ENCODE data around the gene COMT. TPM values are rescaled to one million over a fixed set of nuclear protein-coding genes. Genes with fewer than 3 reads are reported as not detected.
A peak's percentile ranks its signal among the peaks of the same experiment; 100 is the strongest.

COMT gene
- total RNA-seq, 1 experiment from 2014 or later = 30.8 TPM

DNA sequence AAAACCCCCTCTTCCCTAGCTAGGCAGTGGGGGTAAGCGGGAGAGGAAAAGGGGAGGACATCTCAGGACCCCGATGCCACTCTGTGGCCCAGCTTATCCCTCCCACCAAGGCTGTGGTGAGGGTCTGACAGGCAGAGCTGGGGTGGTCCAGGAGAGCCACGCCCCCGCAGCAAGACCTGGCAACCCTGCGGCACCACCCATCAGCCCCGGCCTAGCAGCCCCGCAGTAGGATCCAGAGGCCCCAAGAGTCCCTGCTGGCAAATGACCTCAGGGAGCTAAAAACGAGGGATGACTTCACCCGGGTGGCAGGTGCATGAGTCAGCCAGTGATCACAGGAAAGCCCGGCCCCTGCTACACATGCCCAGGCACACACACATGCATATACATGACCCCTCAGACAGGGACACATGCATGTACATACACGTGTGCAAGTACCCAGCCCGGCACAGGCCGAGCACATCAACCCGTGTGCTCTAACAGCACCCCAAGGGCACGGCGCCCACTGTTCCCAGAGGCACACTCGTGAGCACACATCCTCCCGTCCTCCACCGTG, 42.7 kb downstream of the COMT start:
- no peak overlapping the region for H3K4me3 Mint-ChIP-seq
- ChIA-PET POLR2A (no interaction called here), CTCF (interaction anchor here (0.9 to 1.9 kb wide), 4 partner anchors 10 to 29 kb away, joined by 3 to 8 read pairs (median 4); no protein-coding TSS in a partner anchor)
- DNase-seq (ENCODE audit: low spot score) (no peak), ATAC-seq (no peak)
- peaks cover 3% of the 10 kb centered on the region; the same call in 1 of the 2 replicates for H3K36me3 Mint-ChIP-seq
- H3K27me3 Mint-ChIP-seq (ENCODE audit: low read depth) = no peaks in the 10 kb centered on the region
- TF ChIP-seq, protein P1, sequence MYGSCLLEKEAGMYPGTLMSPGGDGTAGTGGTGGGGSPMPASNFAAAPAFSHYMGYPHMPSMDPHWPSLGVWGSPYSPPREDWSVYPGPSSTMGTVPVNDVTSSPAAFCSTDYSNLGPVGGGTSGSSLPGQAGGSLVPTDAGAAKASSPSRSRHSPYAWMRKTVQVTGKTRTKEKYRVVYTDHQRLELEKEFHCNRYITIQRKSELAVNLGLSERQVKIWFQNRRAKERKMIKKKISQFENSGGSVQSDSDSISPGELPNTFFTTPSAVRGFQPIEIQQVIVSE (CRISPR knock-in tag; IDR thresholded peaks at IDR 0.05; ENCODE audit: borderline replicate concordance) = no peak
- TF ChIP-seq ZNF396 (CRISPR knock-in tag; IDR thresholded peaks at IDR 0.05; ENCODE audit: borderline replicate concordance) = no peak
- TF ChIP-seq, protein P2, sequence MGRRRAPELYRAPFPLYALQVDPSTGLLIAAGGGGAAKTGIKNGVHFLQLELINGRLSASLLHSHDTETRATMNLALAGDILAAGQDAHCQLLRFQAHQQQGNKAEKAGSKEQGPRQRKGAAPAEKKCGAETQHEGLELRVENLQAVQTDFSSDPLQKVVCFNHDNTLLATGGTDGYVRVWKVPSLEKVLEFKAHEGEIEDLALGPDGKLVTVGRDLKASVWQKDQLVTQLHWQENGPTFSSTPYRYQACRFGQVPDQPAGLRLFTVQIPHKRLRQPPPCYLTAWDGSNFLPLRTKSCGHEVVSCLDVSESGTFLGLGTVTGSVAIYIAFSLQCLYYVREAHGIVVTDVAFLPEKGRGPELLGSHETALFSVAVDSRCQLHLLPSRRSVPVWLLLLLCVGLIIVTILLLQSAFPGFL (CRISPR knock-in tag; IDR thresholded peaks at IDR 0.05; ENCODE audit: borderline replicate concordance) = no peak
- no peak for TF ChIP-seq ESRRA (CRISPR knock-in tag; IDR thresholded peaks at IDR 0.05; ENCODE audit: borderline replicate concordance)
- TF ChIP-seq TEAD4 (CRISPR knock-in tag; IDR thresholded peaks at IDR 0.05) = no peak
- TF ChIP-seq, protein P3, sequence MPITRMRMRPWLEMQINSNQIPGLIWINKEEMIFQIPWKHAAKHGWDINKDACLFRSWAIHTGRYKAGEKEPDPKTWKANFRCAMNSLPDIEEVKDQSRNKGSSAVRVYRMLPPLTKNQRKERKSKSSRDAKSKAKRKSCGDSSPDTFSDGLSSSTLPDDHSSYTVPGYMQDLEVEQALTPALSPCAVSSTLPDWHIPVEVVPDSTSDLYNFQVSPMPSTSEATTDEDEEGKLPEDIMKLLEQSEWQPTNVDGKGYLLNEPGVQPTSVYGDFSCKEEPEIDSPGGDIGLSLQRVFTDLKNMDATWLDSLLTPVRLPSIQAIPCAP (CRISPR knock-in tag; IDR thresholded peaks at IDR 0.05) = no peak
- TF ChIP-seq, protein P4, sequence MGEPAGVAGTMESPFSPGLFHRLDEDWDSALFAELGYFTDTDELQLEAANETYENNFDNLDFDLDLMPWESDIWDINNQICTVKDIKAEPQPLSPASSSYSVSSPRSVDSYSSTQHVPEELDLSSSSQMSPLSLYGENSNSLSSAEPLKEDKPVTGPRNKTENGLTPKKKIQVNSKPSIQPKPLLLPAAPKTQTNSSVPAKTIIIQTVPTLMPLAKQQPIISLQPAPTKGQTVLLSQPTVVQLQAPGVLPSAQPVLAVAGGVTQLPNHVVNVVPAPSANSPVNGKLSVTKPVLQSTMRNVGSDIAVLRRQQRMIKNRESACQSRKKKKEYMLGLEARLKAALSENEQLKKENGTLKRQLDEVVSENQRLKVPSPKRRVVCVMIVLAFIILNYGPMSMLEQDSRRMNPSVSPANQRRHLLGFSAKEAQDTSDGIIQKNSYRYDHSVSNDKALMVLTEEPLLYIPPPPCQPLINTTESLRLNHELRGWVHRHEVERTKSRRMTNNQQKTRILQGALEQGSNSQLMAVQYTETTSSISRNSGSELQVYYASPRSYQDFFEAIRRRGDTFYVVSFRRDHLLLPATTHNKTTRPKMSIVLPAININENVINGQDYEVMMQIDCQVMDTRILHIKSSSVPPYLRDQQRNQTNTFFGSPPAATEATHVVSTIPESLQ (CRISPR knock-in tag; IDR thresholded peaks at IDR 0.05) = no peak
- TF ChIP-seq JAZF1 (CRISPR knock-in tag; IDR thresholded peaks at IDR 0.05) = no peak
- TF ChIP-seq ZNF219 (CRISPR knock-in tag; IDR thresholded peaks at IDR 0.05; ENCODE audit: borderline replicate concordance) = no peak
- TF ChIP-seq NFATC4 (CRISPR knock-in tag; IDR thresholded peaks at IDR 0.05) = no peak
- TF ChIP-seq FOXJ3 (CRISPR knock-in tag; IDR thresholded peaks at IDR 0.05; ENCODE audit: borderline replicate concordance) = no peak
- TF ChIP-seq ZNF263 (CRISPR knock-in tag; IDR thresholded peaks at IDR 0.05; ENCODE audit: low read depth) = no peak
- TF ChIP-seq, protein P5, sequence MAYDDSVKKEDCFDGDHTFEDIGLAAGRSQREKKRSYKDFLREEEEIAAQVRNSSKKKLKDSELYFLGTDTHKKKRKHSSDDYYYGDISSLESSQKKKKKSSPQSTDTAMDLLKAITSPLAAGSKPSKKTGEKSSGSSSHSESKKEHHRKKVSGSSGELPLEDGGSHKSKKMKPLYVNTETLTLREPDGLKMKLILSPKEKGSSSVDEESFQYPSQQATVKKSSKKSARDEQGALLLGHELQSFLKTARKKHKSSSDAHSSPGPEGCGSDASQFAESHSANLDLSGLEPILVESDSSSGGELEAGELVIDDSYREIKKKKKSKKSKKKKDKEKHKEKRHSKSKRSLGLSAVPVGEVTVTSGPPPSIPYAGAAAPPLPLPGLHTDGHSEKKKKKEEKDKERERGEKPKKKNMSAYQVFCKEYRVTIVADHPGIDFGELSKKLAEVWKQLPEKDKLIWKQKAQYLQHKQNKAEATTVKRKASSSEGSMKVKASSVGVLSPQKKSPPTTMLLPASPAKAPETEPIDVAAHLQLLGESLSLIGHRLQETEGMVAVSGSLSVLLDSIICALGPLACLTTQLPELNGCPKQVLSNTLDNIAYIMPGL (CRISPR knock-in tag; IDR thresholded peaks at IDR 0.05) = no peak
- no peak for TF ChIP-seq ATF1 (CRISPR knock-in tag; IDR thresholded peaks at IDR 0.05)
- H3K4me1 Mint-ChIP-seq = peaks cover 5% of the 10 kb centered on the region; the same call in 1 of the 2 replicates
- H3K27ac Mint-ChIP-seq = no peak overlapping the region
- no peaks in the 10 kb centered on the region for H3K9me3 Mint-ChIP-seq

DNA sequence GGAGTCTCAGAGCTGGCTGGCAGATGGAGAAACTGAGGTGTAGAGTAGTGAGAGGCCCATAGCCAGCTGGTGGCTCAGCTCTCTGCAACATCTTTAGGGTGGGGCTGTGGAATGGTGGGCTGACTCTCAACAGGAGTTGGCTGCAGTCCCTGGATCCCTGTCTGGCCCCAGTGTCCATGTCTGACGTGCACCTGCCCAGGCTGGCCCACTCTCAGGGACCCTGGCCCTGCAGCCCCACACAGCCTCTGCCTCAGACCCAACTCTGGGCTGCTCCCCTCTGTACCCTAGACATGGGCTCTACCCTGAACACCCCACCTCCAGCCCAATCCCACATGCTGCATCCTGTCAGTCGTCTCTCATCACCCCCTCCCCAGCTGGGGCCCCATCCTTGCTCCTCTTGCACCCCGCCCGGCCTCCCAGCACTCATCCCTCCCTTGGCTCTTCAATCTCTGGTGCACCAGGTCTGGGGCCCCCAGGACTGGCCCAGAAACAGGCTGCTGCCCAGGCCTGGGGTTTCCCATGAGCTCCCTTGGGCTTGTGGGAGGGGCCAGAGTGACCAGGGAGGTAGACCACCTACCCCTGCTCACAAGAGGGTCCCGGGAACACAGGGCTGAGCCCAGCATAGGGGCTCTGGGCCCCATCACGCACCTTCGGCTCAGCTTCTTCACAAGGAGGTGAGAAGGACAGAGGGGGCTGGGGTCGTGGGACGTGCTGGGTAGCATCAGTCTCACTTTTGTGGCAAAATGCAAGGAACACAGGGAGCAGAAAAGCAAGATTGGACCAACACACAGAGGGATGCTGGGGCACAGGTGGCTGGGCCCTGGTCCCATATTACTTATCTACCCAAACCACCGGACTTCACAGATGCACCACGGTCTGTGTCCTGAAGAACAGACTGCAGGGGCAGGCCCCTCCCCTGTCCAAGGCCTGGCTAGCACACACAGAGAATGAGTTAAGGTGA, 43.6 kb downstream of the COMT start:
- Mint-ChIP-seq H3K27me3 (ENCODE audit: low read depth) (no peaks in the 10 kb centered on the region), H3K36me3 (peaks cover 2% of the 10 kb centered on the region; the same call in 1 of the 2 replicates), H3K4me1 (peaks cover 5% of the 10 kb centered on the region; the same call in 1 of the 2 replicates), H3K4me3 (peak overlapping the region; percentile 30; the same call in 1 of the 2 replicates), H3K27ac (no peak overlapping the region), H3K9me3 (no peaks in the 10 kb centered on the region)
- POLR2A ChIA-PET = no interaction called here
- DNase-seq (ENCODE audit: low spot score) = no peak
- ATAC-seq = no peak
- CTCF ChIA-PET = interaction anchor here (1.4 to 1.9 kb wide), 3 partner anchors 15 to 28 kb away, joined by 3 to 8 read pairs (median 8); no protein-coding TSS in a partner anchor
- TF ChIP-seq SMAD3 (CRISPR knock-in tag; IDR thresholded peaks at IDR 0.05; ENCODE audit: borderline replicate concordance) (no peak), KAT7 (CRISPR knock-in tag; IDR thresholded peaks at IDR 0.05; ENCODE audit: borderline replicate concordance) (no peak), CBFB (CRISPR knock-in tag; IDR thresholded peaks at IDR 0.05; ENCODE audit: low read depth) (no peak), SMAD4 (CRISPR knock-in tag; IDR thresholded peaks at IDR 0.05) (no peak), TEAD4 (CRISPR knock-in tag; IDR thresholded peaks at IDR 0.05) (no peak), CREB1 (CRISPR knock-in tag; IDR thresholded peaks at IDR 0.05) (no peak)
- TF ChIP-seq, protein P6, sequence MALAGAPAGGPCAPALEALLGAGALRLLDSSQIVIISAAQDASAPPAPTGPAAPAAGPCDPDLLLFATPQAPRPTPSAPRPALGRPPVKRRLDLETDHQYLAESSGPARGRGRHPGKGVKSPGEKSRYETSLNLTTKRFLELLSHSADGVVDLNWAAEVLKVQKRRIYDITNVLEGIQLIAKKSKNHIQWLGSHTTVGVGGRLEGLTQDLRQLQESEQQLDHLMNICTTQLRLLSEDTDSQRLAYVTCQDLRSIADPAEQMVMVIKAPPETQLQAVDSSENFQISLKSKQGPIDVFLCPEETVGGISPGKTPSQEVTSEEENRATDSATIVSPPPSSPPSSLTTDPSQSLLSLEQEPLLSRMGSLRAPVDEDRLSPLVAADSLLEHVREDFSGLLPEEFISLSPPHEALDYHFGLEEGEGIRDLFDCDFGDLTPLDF (CRISPR knock-in tag; IDR thresholded peaks at IDR 0.05) = no peak
- TF ChIP-seq, protein P1 (CRISPR knock-in tag; IDR thresholded peaks at IDR 0.05; ENCODE audit: borderline replicate concordance) = no peak
- TF ChIP-seq, protein P7, sequence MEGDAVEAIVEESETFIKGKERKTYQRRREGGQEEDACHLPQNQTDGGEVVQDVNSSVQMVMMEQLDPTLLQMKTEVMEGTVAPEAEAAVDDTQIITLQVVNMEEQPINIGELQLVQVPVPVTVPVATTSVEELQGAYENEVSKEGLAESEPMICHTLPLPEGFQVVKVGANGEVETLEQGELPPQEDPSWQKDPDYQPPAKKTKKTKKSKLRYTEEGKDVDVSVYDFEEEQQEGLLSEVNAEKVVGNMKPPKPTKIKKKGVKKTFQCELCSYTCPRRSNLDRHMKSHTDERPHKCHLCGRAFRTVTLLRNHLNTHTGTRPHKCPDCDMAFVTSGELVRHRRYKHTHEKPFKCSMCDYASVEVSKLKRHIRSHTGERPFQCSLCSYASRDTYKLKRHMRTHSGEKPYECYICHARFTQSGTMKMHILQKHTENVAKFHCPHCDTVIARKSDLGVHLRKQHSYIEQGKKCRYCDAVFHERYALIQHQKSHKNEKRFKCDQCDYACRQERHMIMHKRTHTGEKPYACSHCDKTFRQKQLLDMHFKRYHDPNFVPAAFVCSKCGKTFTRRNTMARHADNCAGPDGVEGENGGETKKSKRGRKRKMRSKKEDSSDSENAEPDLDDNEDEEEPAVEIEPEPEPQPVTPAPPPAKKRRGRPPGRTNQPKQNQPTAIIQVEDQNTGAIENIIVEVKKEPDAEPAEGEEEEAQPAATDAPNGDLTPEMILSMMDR (IDR thresholded peaks at IDR 0.05) = no peak

Measured in WTC11 (cell line).